Activated CD4-positive, alpha-beta T cell treated with anti-CD3 and anti-CD28 coated beads for 24 hours (primary cell): ENCODE data around the gene NT5DC4.

Source experiments
- DNase-seq, 2 donors: peaks; one replicate each; pipeline ENCODE4 v3.0.0-alpha.2; 2020; ENCODE audit warnings: low read depth in 2 of 2

NT5DC4 gene

GRCh38 chr2:112720785-112721184, at the start of gene NT5DC4:
TSS of gene NT5DC4 (plus strand) at chr2:112721020. CDS start at chr2:112721080, 60 bp downstream.
- DNase-seq = no peak

DNA sequence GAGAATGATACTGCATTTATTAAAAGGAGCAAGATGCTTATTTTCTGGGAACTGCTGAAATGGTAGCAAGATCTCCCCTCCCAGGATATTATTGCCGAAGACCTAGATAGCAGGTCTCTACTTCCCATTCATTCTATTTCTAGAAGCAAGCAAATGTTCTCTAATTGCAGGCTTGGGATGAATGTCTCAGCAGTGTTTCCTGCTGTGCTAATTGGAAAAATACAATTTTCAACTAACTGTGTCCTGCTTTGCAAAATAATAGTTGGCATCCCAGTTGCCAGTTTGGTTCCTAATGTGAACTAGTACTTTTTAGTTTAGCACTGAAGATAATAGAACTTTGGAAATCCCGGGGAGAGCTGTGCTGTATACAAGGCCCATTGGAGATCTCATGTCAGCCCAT, 49.0 kb upstream of the NT5DC4 start:
- no peak for DNase-seq

DNA sequence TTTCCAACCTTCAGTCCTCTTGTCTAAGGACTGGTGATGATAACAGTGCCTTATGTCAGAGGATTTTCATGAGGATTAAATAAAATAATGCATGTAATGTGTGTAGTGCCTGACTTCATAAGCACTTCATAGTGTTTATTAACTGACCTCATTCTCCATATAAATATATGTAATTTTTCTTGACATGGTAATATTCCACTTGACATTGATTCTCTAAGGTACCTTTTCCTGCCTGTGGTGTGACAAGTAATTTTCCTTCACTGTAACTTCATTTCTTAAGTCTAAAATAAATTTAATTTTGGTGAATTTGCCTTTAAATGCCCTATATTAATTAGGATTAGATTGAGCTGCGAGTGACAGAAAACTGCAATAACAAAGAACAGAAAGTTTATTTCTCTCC, 47.8 kb upstream of the NT5DC4 start:
- DNase-seq = no peak

GRCh38 chr2:112674229-112674628, 46.6 kb upstream of the NT5DC4 start:
- no peak for DNase-seq

GRCh38 chr2:112679484-112679883, 41.3 kb upstream of the NT5DC4 start:
- DNase-seq = no peak

DNA sequence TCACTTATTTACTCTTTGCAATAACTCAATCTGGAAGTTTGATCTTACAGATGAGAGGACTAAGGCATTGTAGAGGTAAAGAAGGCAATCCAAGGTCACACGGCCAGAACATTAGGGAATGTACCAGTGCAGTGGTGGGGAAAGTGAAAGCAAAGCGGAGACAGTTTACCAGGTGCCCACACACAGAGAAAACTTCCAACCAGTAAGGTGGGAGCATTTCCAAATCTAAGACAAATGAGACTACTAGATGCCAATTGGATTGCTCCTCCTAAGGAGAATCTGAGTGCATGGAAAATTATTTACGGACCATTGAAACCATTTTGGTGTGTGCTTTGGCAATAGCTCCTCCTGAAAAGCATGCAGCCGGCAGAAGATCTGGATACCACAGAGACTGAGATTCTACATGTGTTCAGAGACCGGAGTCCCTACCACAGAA, 40.1 kb upstream of the NT5DC4 start:
- DNase-seq = no peak

GRCh38 chr2:112682101-112682500, 38.7 kb upstream of the NT5DC4 start:
- DNase-seq = no peak

GRCh38 chr2:112683550-112684414, 37.0 kb upstream of the NT5DC4 start:
- no peak for DNase-seq

GRCh38 chr2:112684415-112684775, 36.4 kb upstream of the NT5DC4 start:
- no peak for DNase-seq

DNA sequence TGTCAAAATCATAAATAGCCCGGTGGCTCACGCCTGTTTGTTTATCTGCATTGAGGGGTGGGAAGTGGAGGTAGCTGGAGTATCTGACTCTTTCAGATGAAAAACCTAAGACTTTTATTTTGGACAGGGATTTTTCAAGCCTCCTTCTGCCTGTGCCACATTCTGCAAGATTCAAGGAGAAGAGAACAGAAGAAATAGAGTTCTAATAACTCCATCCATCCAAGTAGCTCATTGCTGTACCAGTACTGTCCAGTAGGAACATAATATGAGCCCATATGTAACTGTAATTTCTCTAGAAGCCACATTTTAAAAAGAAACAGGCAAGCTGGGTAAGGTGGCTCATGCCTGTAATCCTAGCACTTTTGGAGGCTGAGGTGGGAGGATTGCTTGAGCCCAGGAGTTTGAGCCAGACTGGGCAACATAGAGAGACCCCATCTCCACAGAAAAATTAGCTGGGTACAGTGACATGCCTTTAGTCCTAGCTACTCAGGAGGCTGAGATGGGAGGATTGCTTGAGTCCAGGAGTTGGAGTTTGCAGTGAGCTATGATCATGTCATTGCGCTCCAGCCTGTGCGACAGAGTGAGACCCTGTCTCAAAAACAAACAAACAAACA, 35.4 kb upstream of the NT5DC4 start:
- DNase-seq = no peak

DNA sequence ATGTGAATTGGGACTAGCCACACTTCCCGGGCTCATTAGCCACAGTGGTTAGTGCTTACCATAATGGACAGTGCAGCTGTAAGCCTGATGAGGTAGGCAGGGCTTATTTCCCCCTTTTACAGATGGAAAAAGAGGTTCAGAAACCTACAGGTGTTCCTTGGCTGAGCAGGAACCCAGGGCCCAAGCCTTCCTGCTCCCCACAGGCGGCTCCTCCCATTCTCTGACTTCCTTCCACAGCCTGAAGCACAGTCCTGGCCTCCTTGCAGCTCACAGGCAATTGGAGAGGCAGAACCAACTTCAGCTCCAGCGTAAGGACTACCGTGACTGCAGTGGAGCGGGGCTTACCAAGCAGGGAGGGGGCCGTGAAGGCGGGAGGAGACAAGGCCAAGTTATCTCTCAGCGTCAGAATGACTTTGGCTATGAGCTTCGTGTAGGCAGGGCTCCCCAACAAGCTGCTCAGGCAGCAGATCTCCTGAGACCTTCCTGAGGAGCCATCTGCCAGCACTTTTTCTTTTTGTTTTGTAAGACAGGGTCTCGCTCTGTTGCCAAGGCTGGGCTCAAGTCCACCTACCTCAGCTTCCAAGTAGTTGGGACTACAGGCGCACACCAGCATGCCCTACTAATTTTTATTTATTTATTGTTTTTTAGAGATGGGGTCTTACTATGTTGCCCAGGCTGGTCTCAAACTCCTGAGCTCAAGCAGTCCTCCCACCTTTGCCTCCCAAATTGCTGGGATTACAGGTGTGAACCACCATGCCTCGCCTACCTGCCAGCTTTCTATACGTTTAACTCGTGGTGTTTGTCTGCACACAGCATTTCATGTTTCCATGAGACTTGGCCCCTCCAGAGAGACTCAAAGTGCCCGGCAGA, 34.2 kb upstream of the NT5DC4 start:
- DNase-seq = no peak

DNA sequence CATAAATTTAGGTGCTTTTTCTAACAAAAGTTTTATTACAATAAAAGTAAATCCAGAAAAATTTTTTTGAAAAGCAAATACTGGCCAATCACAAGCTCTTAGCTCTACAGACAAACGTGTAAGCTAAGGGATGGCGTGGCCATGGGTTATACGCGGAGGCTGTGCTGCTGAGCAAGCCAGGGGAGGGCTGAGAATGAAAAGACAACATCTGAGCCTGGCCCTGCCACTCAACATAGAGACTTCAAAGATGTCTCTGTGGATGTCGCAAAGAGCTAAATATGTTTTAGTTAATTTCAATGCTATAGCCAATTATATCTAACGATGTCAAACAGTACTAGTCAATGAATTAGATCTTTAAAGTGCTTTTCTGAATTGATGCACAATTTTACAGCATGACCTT, 33.3 kb upstream of the NT5DC4 start:
- DNase-seq = no peak

- no peak for DNase-seq
Measured at GRCh38 chr2:112688086-112688880, 32.5 kb upstream of the NT5DC4 start.

- DNase-seq = peak in 1 of 2 donors; percentile 42
Measured at GRCh38 chr2:112690853-112691401, 29.9 kb upstream of the NT5DC4 start.

GRCh38 chr2:112691881-112692281, 28.9 kb upstream of the NT5DC4 start:
- no peak for DNase-seq

DNA sequence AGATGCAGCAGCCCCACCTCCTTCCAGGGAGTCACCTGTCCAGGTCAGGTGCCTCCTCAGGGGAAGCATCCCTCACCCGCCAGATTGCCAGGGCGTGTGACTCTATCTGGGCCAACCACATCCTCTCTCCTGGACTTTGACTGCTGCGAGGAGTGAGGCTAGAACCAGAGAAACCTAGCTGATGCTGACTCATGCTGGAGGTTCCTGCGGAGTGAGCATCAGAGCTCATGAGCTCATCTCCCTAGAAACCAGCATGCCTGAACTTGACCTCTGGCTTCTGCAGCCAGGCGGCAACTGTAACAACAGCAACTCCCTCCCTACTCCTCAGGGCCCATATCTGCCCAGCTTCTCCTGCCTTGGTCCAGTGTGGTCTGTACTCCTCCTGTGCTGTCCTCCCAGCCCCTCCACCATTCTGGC, 28.3 kb upstream of the NT5DC4 start:
- DNase-seq = peak; percentile 24 to 34

GRCh38 chr2:112692918-112693317, 27.9 kb upstream of the NT5DC4 start:
- peak in 1 of 2 donors; percentile 20 for DNase-seq

DNA sequence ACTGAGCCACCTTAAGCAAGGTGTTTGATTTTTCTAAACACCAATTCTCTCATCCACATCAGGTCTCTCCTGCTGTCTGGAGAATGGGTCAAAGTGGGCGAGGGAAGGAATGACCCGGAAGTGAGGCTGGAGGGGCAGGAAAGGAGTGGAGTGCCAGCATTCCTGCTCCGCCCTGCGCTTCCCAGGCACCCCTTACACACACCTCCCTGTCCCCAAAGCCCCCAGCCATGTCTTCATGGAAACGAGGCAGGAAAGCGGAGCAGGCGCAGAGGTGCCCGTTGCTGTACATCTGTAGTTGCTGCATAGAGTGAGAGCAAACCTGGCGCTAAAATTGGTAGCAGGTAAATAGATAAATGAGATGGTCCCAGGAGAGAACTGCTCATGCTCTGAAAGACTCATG, 27.2 kb upstream of the NT5DC4 start:
- no peak for DNase-seq

DNA sequence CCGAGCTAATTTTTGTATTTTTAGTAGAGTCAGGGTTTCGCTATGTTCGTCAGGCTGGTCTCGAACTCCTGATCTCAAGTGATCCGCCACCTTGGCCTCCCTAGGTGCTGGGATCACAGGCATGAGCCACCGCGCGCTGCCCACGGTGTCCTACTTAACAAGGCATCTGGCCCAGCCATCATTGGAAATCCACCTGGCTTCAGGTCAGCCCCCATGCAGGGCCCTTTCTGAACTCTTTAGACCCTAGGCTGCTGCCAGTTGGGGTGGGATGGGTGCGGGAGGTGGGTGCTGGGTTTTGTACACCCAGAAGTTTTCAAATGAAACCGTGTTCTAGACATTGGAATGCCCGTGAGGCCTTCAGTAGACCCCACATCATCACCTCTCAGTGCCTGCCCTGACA, 26.6 kb upstream of the NT5DC4 start:
- no peak for DNase-seq

DNA sequence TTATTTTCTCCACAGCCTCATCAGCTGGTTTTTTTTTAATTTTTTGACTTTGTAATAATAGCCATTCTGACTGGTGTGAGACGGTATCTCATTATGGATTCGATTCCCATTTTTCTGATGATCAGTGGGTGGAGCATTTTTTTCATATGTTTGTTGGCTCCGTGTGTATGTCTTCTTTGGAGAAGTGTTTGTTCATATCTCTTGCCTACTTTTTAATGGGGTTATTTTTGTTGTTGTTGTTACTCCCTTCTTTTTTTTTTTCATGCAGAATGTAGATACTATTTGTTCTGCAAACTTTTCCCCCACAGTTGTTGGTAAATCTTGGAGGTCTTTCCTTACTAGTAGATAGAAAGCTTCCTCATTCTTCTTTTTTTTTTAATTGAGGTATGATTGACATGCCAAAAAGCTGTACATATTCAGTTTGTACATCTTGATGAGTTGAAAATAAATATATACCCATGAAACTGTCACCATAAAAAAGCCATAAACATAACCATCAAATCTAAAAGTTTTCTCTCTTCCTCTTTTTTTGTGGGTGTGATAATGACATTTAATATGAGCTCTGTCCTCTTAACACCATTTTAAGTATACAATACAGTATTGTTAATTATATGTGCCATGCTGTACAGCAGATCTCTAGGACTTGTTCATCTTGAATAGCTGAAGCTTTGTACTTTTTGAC, 21.8 kb upstream of the NT5DC4 start:
- no peak for DNase-seq
